Measurements from ENCODE around the gene GANC.

The GANC gene

DNA sequence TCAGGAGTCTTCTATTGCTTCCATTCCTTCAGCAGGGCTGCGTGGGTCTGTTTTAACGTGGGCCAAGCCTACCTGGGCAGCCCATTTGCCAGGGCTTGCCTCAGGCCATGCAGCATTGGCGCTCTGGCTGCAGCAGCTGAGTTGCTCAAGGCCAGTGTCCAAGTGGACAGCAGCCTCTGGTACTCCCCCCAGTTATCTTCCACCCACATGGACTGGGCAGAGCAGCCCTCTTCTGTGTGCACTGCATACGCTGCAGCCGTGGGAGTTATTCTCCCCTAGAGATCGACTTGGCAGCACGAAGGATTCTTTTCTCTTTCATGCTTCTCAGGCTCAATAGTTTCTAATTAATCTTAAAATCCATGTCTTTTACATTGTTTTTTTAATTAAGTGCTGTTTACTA is 79.4 kb downstream of the GANC start:
- no peak for DNase-seq

DNA sequence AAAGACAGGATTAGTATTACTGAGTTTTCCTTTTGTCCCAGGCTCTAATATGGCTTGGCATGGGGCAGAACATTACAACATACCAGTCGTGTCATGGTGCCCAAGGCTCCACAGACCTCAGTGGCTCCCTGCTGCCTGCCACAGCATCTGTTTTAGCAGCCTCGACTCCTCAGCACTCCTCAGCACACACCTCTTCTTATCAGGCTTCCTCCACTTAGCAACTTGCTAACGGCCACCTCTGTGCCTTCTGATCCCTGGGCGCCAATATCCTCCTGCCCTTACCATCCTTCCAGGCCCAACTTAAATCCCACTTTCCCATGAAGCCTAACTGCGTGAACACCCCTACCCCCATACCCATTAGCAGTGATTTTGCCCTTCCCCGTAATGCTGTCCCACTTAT is 80.1 kb downstream of the GANC start:
- no peak for DNase-seq

DNA sequence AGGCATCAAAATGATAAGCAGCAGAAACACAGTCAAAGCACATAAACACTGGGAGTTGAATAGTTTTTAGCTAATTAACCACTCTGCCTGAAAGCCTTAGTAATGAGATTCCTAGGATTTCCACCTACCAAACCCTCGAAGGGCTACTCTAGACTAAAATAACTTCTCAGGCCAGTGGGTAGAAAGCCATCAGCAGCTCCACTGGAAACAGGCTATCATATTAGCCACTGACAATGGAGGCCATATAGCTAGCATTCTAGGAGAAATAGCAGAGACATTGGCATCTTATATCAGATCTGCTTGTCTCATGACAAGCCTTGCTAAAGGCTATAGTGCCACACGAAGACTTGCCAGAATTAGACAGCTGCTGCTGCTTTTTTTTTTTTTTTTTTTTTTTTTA is 81.8 kb downstream of the GANC start:
- no peak for DNase-seq

DNA sequence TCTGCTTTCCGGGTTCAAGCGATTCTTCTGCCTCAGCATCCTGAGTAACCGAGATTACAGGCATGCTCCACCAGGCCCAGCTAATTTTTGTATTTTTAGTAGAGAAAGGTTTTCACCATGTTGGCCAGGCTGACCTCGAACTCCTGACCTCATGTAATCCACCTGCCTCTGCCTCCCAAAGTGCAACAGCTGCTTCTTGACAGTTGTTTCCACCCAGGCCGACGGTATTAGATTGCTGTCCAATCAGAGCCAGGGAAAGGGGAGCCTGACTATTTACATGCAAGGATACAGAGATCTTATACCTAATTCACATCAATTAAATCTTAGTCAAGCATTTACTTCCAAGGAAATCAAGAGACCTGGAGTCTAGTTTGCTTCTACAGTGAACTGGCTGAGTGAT is 82.3 kb downstream of the GANC start:
- DNase-seq, result no peak

DNA sequence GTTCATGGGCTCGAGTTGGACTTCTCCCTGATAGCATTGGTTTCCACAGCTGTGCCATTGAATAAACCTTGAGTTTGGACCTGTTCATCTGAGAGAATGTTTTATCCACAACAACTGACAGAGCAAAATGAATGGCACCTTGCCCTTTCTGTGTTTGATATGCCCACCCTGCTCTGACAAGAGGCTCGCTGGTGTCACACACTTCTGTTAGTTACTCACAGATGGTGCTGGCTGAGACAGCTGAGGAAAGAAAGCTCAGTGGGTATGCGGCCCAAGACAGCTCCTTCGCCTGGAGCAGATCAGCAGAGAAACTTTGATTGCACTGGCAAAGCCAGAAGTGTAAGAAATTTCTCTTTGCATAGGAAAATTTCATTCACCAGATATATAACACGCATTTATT is 83.8 kb downstream of the GANC start:
- DNase-seq, result no peak

DNA sequence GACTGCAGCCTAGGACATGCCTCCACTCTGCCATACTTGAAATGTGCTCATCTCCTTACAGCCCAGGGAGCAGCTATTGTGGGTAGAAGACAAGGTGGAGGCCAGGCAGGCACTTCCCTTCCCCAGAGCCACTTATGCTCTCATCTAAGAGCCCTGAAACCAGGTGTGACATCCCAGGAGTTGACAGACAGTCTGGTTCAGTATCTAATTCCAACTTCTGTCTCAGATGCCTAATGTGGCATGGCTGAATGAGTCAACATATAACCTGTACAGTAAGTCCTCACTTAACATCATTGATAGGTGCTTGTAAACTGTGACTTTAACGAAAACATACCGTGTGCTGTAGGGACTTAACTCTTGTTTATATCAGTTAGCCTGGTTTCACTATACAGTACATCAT is 85.1 kb downstream of the GANC start:
- DNase-seq, result no peak

DNA sequence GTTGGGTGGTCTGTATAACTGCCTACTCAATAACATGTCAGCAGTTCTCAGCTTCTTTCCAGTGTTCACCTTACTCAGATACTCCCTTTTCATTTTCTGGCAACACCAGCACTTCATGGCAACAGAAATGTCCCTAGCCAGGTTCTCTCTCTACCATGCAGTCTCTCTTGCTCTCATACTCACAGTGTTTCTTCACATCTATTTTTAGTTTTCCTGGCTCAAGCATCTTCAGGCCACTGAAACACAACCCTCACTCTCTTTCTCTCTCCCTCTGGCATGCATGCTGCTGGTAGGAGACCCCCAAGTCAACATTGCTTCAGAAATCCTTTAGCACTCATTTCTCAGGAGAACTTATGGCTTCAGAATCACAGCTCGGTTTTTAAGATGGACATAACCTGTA is 86.2 kb downstream of the GANC start, which contains the start of gene CAPN3:
CAPN3 (plus strand) TSS at position 253 of the 400 bp plus-strand sequence. CDS start 305 bp downstream, outside the sequence.
- no peak for DNase-seq

DNA sequence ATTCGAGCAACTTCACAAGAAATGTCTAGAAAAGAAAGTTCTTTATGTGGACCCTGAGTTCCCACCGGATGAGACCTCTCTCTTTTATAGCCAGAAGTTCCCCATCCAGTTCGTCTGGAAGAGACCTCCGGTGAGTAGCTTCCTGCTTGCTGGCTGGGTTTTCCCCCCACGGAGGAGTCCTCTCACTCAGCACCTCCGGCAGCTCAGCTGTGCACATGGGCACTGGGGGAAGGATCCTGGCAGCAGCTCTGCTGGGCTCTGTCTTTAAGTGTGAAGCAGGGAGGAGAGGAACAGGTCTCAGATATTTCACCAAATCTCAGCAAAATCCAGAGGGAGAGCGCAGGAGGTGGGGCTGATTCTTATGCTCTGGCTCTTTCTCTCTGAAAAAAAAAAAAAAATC is 87.0 kb downstream of the GANC start:
- DNase-seq, result no peak

DNA sequence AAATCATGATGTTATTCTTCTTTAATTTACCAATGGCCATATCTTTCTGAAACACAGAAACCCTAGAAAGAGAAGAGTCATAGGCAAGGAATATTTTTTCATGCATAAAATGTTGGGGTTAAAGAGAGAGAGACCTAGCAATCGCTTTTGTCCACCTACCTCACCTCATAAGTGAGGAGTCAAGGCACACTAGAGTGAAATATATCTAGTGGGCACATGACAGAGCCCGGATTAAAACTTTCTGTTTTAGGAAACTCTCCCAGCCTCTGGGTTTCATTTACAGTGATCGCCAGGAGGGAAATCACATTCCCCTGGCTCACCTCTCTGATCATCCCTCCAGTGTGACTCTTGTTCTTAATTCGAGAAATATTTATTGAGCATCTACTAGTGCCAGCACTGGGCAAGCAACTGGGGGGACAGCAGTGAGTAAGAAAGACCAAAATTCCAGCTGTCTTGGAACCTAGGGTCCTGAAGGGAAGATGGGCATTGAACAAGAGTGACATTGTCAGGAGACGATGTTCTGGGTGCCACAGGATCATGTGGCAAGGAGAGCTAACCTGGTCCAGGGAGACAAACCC is 87.6 kb downstream of the GANC start:
- no peak for DNase-seq

DNA sequence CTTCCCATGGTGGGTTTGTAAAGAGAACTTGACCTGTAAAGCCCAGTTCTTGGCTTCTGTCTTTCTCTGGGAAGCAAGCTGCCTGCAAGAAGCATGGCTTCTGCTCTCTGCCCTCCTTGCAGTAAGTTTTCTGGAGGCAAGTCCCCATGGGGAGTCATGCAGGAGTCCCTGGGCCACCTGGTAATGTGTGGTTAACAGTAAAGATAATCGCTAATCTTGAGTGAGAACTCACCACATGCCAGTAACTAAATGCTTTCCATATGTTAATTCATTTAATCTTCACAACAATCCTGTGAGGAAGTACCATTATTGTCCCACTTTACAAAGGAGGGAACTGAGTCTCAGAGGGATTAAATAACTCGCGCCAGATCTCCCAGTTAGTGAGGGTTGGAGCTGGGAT is 90.5 kb downstream of the GANC start:
- no peak for DNase-seq

DNA sequence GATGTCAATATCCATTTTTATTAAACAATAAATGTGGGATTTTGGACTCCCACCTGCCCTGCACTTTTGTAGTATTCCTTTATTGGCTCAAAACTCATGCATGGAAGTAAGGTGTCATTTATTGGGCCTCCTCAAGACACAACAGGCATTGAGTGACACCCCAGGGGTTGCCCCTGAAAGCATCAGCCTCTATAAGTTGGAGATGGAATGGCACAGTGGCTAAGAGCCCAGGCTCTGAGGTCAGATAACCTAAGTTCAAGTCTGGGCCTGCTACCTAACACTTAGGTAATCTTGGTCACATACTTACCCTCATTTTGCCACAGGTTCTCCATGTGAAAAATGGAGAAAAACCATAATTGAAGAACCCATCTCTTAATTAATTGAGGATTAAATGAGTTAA is 90.9 kb downstream of the GANC start:
- DNase-seq, result no peak

DNA sequence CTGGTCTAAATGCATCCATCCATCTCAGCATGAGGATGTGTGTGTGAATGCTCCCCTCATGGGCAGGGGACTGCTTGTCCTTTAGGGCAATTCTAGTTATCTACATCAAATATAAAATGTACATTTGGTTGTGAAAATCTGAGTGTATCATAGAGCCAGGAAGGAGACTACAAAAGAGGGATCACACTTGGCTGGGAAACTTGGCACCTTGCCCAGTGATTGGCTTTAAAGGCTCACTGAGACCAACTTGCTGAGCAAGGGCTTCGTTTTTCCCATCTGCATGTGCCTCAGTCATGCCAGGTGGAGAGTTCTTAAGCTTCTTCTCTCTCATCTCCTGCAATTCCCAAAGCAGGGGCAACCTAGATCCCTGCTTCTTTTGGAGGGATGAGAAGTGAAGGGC is 91.5 kb downstream of the GANC start:
- DNase-seq, result no peak

DNA sequence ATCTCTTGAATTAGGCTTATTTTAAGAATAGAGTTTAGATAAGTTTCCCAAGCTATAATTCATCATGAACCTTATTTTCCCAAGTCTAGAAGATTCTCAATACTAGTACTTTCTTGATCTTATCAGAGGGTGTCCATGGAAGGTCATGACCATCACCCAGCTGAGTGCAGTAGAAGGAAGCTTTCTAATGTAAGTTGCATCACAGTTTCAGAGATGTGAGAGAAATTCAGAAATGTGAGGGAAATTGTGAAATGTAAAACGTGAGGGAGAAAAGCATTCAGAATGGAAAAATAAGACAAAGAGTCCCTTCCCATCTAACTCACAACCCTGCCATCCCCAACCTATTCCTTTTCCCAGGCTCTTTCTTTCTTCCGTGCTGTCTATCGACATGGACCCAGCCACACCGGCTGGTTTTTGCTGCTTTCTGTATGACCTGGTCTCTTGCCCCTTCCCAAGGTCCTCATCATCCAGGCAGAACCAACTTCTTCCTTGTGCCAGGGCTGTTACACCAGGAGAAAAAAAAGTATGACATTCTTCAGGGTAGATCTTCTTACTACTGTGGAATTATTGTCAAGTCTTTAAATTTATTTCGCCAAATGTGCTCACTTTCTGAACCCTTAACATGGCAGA is 93.0 kb downstream of the GANC start:
- DNase-seq, result no peak

DNA sequence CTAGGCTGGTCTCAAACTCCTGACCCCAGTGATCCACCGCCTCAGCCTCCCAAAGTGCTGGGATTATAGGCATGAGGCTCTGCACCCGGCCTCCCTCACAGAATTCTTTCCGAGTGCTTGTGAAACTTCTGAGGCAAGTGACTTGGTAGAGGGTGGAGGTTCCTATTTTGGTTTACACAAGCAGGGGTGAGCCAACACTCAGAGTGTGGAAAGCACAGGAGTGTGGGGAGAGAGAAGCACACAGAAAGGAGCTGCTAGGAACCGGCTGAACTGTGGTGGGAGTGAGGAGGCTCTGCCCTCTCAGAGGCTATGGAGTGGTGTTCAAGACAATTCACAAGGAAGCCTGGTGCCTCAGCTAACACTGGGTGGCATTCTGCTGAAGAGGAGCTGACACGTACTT is 94.0 kb downstream of the GANC start:
- DNase-seq, result no peak

DNA sequence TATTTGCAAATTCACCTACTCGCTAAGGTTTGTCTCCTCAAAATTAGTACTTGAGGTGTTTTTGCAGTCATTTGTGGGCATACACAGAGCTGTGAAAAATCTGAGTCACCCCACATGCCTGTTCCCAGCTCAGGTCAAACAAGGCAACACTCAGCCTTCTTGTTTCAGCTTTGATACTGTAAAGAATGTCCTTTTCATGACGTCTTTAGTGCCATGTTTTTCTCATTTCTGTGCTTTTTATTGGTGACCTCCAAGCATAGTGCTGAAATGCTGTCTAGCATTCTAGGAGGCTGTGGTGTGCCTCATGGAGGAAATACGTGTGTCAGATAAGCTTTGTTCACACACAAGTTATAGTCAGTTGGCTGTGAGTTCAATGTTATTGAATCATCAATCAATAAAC is 95.1 kb downstream of the GANC start:
- no peak for DNase-seq

DNA sequence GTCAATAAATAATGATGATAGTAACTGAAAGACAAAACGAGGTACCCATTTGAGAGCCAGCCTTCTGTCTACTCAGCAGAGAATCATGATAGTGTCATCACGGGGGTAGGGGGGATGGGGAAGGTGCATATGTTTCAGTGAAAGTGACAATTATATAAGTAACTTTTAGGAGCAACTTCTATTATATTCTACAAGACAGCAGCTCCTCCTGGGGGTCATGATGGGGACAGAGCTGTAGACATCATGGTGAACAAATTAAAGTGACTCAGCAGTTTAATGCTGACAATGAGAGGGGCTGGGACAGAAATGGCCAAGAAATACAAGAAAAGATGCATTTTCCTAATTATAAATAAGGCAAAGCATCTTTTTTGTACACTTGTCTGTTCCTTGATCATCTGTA is 98.1 kb downstream of the GANC start:
- no peak for DNase-seq

DNA sequence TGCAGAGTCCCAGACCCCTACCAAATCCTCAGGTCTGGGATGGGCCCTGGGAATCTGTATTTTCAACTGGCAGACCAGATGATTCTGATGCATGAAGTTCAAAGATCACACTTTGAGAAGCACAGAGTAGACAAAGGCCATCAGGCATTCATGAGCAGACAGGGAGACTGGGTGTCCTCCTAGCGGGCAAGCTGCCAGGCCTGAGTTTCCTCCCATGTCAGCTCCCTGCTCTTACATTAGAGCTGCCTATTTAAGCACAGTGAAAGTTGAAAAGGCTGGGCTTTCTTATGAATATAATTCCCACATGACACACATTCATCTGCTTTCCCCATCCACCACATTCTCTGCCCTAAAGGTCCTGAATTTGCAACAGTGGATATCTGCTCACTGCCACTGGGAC is 100.3 kb downstream of the GANC start:
- no peak for DNase-seq

DNA sequence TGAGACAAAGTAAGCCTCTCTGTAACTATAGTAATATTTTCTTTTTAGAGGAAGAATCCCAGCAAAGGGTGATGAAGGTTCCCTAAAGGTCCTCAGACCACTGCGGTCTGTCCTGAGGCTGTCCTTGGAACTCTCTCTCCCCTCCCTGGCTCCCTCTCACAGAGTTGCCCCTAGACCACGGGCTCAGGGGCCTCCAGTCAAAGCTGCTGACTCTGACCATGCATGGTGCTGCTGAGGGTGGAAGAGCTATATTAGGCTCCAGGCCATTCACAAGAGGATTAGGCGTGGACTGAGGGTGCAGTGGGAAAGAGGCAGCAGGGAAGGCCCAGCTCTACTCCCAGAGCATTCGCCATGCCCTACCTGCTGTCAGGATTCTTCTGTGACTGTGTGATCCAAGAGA is 100.9 kb downstream of the GANC start:
- no peak for DNase-seq

DNA sequence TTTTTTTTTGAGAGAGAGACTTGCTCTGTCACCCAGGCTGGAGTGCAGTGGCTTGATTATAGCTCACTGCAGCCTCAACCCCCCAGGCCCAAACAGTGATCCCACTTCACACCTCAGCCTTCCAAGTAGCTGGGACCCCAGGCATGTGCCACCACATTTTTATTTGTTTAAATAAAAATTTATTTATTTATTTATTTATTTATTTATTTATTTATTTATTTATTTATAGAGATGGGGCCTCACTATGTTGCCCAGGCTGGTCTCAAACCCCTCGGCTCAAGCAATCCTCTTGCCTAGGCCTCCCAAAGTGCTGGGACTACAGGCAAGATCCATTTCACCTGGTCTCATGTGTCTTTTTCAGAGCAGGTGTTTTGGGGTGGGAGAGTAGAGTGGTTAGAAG is 101.8 kb downstream of the GANC start:
- no peak for DNase-seq

DNA sequence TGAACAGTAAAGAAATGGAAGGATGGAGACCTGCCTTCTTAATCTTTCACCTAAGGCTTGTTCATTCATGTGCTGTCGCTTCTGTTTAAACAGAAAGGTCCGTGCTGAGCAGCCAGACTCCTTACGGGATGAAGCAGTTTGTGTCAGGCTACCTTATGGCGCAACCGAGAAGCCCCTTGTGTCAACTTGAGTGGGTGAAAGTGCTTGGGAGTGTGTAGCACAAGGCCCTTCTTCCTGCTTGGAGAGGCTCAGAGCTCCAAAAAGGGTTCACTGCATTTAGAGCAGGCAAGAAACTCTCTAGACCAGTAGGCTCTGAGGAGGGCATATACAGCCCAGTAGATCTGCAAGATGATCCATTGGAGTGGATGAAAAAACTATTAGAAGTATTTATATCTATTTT is 102.3 kb downstream of the GANC start:
- no peak for DNase-seq

DNA sequence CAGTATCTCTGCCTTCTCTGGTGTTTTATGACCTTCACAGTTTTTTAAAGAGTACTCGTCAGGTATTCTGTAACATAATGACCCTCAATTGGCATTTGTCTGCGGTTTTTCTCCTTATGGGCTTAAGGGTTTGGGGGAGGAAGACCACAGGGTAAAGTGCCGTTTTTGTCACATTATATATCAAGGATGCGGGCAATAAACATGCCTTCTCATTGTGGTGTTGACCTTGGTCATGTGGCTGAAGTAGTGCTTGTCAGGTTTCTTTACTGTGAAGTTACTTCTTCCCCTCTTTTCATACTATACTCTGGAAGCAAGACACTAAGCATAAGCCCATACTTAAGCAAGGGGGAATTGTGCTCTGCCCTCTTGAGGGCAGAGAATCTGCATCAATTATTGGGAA is 102.9 kb downstream of the GANC start:
- DNase-seq, result no peak

DNA sequence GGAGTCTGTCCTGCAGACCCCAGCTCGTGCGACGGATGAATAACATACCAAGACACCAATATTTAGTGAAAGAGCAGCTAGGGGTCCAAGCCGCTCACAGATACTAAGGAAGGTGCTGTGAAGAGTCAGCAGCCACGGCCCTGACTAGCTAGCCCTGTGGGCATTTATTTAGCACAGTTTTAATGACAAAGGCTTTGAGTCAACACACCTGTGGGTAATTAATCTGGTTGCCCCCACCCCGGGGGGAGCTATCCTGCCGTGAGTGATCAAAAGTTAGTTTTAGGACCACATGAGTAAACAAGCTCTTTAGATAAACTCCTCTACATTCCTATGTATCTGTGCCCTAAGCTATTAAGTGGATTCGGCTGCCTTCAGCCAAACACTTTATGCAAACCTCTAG is 105.0 kb downstream of the GANC start:
- no peak for DNase-seq

DNA sequence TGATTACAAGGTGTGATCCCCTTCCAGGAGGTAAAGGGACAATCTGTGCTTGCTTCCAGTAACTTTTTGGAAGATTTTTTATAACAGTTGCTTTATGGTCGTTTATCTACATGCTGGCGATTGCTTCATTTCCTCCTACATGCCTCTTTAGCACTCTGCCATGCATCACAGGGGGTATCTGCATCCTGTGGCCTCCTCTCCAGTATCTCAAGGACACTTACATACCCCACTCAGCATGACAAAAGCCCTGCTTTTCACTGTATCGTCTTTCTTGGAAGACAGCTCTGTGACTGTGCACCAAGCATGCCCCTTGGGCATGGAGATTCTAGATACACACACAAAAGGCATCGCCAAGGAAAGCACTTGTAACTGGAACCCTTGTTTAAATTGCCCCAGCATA is 111.6 kb downstream of the GANC start:
- DNase-seq, result no peak

DNA sequence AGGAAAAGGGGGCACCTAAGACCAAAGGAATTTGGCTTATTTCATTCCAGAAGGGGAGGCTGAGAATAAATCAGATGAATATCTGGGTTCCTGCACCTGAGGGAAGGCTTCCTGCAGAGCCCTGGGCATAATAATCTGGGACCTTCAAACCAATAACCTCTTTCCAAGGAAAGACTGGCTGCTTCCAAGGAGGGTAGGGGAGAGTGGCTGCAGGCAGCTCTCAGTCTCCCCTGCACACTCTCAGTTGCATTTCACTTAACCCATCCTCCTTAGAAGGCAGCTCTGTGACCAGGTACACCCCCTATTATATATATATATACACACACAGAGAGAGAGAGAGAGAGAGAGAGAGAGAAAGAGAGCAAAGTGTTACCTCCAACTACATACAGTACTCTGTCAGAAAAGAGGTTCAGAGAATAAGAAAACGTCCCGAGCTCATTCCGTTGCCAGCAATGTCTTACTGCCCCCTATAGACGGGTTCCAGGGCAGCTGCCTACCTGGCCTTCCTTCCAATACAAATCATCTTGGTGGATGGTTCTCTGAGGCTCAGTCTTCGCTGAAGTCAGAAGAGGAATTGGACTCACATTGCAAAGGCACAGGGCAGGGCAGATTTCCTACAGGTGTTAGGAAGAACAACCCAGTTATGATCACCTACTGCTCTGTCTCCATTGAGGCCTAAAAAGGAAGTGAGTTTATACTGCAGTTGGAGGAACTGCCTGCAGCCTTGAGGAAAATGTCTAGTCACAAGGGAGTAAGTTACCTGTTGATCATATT is 112.4 kb downstream of the GANC start:
- DNase-seq, result no peak

All from right hindlimb (tissue), 1 donor.